Hematopoietic multipotent progenitor cell treated with erythropoietin and hydrocortisone succinate and interleukin-3 and kit ligand, for 15 days (in vitro differentiated cells): ENCODE measurements around the gene MEX3B.
A peak's percentile ranks its signal among the peaks of the same experiment; 100 is the strongest.

ENCODE experiments used
- DNase-seq: peaks from one replicate; pipeline ENCODE4 v3.0.0-alpha.2; 2015; ENCODE audit warnings: low spot score

Gene MEX3B

GRCh38 chr15:82045892-82046665, at the start of gene MEX3B:
TSS of gene MEX3B (minus strand) at chr15:82046018. CDS start at chr15:82045705, 313 bp downstream.
- peak; percentile 81 for DNase-seq

- DNase-seq = no peak
Observed at GRCh38 chr15:82093774-82094211, 48.0 kb upstream of the MEX3B start.

DNA sequence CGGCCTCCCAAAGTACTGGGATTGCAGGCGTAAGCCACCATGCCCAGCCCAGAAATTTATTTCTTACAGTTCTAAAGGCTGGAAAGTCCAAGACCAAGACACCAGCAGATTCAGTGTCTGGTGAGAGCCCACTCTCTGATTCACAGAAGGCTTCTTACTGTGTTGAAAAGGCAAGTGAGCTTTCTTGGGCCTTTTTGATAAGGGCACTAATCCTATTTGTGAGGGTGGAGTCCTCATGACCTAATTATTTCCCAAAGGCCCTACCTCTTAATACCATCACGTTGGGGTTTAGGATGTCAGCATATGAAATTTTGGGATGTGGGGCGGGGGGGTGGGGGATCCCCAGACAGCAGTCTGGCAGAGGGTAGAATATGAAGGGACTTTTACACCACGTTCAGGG, 47.5 kb upstream of the MEX3B start:
- DNase-seq = no peak

DNA sequence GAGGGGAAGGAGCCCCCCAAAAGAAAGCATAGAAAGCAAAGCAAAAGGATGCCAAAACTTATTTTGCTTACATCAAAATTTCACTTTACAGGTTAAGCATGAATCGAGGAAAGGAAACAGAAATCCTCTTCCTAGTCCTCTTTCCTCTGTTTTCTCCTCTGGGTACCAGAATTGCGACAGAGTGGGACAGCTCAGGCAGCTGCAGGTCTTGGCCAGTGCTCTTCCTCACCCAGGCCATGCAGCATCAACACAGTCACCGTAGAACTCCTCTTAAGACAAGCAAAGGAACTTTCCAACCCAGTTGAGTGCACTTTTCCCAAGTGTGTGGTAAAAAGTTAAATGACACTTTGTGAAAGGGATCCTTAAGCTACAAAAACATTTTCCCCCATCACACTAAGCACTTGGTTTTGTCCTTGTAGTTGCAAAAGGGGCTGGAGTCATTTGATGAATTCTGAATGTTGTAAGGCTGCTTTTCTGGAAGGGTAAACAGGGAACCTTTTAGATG, 45.9 kb upstream of the MEX3B start:
- DNase-seq = no peak

DNA sequence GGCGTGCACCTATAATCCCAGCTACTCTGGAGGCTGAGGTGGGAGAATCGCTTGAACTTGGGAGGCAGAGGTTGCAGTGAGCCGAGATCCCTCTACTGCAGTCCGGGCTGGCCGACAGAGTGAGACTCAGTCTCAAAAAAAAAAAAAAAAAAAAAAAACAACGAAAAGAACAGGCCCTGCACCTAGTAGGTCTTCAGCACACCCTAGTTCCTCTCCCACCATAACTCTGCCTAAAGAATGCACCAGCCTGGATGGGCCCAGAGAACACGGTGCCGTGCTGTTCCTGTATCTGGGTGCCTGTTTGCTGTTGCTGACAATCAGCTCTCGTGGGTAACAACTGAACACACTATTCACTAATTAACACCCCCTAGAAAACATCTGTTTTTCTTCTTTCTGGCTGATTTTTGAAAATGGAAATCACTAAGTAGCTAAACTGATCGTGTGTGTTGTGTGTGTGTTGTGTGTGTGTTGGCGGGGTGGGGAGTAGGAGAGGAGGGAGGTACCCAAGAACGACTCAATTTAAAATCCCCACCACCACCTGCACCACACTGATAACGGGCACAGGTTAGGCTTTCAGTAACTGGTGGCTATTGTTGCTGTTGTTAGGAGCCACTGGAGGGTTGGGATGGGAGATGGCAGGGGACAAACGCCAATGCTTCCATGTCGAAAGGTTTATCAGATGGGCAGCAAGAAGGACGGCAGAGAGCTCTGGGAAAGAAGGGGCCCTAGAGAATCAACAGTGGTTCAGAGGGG, 40.6 kb upstream of the MEX3B start:
- no peak for DNase-seq

GRCh38 chr15:82081914-82082762, 36.3 kb upstream of the MEX3B start:
- DNase-seq = no peak

DNA sequence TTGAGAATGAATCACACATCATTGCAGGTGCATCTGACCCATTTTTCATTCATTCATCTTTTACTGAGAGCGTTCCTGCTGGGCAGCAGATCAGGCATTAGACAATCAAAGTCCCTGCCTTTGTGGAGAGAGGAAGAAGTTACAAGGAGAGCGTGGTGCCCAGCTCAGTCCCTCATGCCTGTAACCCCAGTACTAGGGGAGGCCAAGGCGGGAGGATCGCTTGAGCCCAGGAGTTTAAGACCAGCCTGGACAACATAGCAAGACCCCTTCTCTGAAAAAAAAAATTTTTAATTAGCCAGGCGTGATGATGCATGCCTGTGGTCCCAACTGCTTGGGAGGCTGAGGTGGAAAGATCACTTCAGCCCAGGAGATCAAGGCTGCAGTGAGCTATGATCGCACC, 35.0 kb upstream of the MEX3B start:
- no peak for DNase-seq

- DNase-seq = no peak
Observed at GRCh38 chr15:82079736-82080135, 33.9 kb upstream of the MEX3B start.

DNA sequence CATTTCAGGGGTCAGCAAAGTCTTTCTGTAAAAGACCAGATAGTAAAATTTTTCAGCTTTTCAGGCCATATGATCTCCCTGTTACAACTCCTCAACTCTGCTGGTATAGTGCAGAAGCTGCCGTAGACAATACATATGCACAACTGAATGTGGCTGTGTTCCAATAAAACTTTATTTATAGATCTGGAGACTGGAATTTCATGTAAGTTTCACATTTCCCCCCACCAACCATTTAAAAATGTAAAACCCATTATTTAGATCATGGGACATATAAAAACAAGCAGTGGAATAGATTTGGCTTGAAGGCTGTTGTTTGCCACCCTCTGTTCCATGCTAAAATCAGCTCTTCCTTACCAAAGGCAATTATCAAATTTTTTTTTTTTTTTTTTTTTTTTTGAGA, 28.8 kb upstream of the MEX3B start:
- DNase-seq = no peak

DNA sequence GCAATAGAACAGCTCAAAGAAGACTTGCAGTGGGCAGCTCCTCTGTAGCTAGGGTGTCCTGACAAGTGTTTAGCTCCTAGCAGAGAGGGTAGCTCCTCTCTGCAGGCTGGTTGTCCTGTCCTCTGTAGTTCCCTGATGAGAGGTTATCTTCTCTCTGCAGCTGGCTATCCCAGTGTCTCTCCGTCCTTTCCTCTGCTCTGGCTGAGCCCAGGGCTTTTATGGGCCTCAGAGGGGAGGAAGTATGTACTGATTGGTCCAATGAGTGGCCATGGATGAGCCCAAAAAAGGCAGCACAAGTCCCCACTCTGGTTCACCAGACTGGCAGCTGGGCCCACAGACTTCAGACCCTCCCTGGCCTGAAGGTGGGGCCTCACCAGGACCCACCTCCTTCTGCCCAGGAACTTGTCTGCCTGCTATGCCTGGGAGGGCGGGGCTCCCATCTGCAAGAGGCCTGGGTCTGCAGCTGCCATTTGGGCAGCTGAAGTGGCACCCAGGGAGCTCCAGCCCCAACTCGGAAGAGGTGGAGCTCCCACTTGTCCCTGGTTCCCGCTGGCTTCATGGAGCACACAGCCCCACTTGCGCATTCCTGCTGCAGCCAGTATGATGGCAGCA, 27.2 kb upstream of the MEX3B start:
- no peak for DNase-seq

DNA sequence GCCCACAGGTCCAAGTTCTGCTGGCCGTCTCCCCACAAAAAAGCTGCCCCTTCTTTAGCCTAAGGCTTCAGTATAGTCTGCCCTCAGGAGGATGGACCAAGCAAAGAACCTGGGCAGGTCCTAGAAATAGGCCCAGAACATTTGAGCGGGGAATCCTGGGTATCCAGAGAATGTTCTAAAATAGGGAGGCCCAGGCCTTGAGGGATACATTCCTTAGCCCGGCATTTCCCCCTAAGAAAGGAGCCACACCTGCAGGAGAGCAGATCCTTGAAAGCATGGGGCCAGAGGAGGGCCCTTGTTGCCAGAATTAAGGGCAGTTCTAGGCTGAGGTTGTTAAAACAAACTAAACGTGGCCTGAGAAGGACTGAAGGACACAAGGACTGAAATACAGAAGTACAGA, 20.6 kb upstream of the MEX3B start:
- DNase-seq = no peak

- no peak for DNase-seq
Observed at GRCh38 chr15:82064824-82065223, 19.0 kb upstream of the MEX3B start.

GRCh38 chr15:82062479-82063454, 16.9 kb upstream of the MEX3B start:
- no peak for DNase-seq

GRCh38 chr15:82060817-82061216, 15.0 kb upstream of the MEX3B start:
- no peak for DNase-seq

GRCh38 chr15:82058517-82059204, 12.8 kb upstream of the MEX3B start:
- no peak for DNase-seq

GRCh38 chr15:82058026-82058425, 12.2 kb upstream of the MEX3B start:
- no peak for DNase-seq

DNA sequence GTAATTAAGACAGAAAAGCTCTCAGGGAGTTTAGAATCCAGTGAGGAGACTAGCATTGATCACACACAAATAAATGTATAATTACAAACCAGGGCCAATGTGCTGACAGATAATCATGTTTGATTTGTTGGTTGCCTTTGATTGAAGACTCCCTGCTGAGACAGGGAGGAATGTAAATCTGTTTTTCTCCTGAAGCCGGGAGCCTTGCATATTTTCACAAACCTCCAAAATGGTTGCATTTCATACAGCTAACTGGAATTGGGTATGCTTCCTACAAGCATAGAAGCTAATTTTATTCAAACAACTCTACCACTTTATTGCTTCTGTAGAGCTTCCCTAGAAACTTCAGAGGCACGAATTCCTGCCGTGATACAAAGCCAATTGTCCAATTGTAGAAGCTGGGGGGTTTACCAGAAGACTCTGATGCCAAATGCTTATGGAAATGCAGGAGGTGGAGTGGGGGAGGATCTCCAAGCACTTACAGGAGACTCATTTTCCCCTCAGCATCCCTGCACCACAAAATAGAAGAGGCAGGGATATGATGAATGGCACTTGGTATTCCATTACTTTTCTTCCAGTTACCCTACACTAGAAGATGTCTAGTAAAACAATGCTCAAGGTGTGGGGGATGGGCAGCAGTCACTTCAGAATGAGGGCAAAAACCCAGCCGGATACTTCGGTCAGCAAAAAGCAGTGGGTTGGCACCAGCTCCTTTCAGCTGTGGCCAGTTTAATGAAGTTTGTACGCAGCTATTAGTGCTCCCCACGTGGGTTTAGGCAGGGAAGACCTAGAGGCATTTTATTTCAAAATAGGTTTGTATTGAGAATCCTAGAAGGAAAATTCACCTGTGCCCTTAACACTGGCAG, 11.4 kb upstream of the MEX3B start:
- DNase-seq = no peak

GRCh38 chr15:82052751-82053150, 6.9 kb upstream of the MEX3B start:
- DNase-seq = no peak

DNA sequence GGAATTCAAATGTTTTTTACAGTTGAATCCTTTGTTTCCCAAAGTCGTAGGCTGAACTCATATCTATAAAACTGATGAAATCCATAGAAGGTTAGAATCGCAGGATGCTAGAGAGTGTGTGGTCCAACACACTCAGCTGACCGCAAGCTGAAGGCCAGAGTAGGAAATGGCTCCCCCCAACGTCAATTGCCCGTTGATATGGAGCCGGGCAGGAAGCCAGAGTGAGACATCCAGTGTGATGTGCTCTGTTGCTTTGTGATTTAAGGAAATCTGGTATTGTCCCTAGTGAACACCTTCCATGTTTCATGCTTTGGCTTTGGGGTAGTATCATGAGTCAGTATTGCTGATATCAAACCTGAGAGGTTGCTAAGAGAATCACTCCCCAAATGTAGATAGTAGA, 5.8 kb upstream of the MEX3B start:
- DNase-seq = no peak
